Heart left ventricle (tissue), 16 donors: ENCODE results near the gene EIF2B2. TPM values are rescaled to one million over a fixed set of nuclear protein-coding genes. Genes with fewer than 3 reads are reported as not detected.

ENCODE experiments used
- ATAC-seq, 4 donors: fragments of 200-7000 bp; cut with Tn5 transposase; one replicate each; pipeline ENCODE4 v1.9.1; 2020 to 2022; ENCODE audit warnings: moderate library complexity in 4 of 4, mild to moderate bottlenecking in 3 of 4, moderate number of reproducible peaks in 1 of 4
- DNase-seq, 5 donors: peaks; one replicate each; pipeline ENCODE4 v3.0.0-alpha.2; 2020
- H3K27ac ChIP-seq, 12 donors: fragments of 200-600 bp; sonication (generic) in 4 of 12; one replicate each; pipeline versions ENCODE4 v1.5.0 to v1.8.0; 2016 to 2022; ENCODE audit warnings: mild to moderate bottlenecking in 2 of 12
- H3K27me3 ChIP-seq, 9 donors: fragments of 200-600 bp; sonication (generic) in 2 of 9; one replicate each; pipeline versions ENCODE4 v1.5.1 to v1.8.0; 2016 to 2022; ENCODE audit warnings: mild to moderate bottlenecking in 3 of 9
- H3K36me3 ChIP-seq, 9 donors: fragments of 200-600 bp; sonication (generic) in 2 of 9; one replicate each; pipeline versions ENCODE4 v1.5.0 to v1.8.0; 2018 to 2022; ENCODE audit warnings: mild to moderate bottlenecking in 2 of 9
- H3K4me1 ChIP-seq, 12 donors: fragments of 200-600 bp; sonication (generic) in 4 of 12; one replicate each; pipeline versions ENCODE4 v1.5.0 to v1.8.0; 2016 to 2022; ENCODE audit warnings: mild to moderate bottlenecking in 3 of 12
- H3K4me3 ChIP-seq, 12 donors: fragments of 200-600 bp; sonication (generic) in 4 of 12; one replicate each; pipeline versions ENCODE4 v1.5.0 to v1.8.0; 2017 to 2022; ENCODE audit warnings: mild to moderate bottlenecking in 9 of 12, moderate library complexity in 4 of 12
- H3K9me3 ChIP-seq, 12 donors: fragments of 200-600 bp; sonication (generic) in 4 of 12; one replicate each; pipeline versions ENCODE4 v1.5.0 to v1.8.0; 2016 to 2022; ENCODE audit warnings: mild to moderate bottlenecking in 1 of 12
- CTCF ChIP-seq, 12 donors: fragments of 200-600 bp; sonication (generic) in 4 of 12; IDR thresholded peaks; one replicate each; pipeline versions ENCODE4 v1.5.0 to v1.8.0; 2018 to 2022; ENCODE audit warnings: antibody characterized with exemption in 12 of 12, mild to moderate bottlenecking in 5 of 12
- POLR2A ChIP-seq, 2 donors: fragments of 450-650 bp; IDR thresholded peaks; one replicate each; pipeline ENCODE4 v1.6.1; 2017; ENCODE audit warnings: antibody characterized with exemption in 2 of 2, mild to moderate bottlenecking in 2 of 2, moderate library complexity in 2 of 2
- WGBS, 4 donors: extraction: QIAGEN DNeasy Blood & Tissue Kit in 2 of 4; methylation state at CpG; one replicate each; pipeline versions ENCODE4 v1.1.5 to v1.1.7; 2013 to 2018; 5-methylcytosine and 5-hydroxymethylcytosine counted together
- intact Hi-C, 10 donors: fragments of 100-400 bp; cut with DNase I; formaldehyde crosslinking; loops; one replicate each; pipeline versions ENCODE4 v1.11.1 to v1.14.2; 2022
- polyA plus RNA-seq, 2 donors: library from polyadenylated mRNA; stranded (reverse); fragments of 200-250 nt; gene quantifications; one replicate each; pipeline ENCODE4 v1.2.3, GENCODE V29; 2013
- total RNA-seq, 9 donors: library from RNA; depleted of rRNA in 2 of 9; stranded (reverse); fragments of >200 nt in 2 of 9; fragmentation: NEBNext Ultra II Directional in 3 of 9; extraction: Animal tissue kit (Norgen Biotek cat#: 25700) in 3 of 9; gene quantifications; one replicate each; pipeline versions ENCODE4 v1.1.0 to v1.2.4, GENCODE V29; 2016 to 2023
- donor health status: ischemic (EF 13 %, LVEDD 7.1; RV severe dilation, severe dysfunction).
- donor health status: healthy with polysubstance abuse.
- donor health status: DM: no; HTN: yes; CAD: no.
- donor health status: DM: no; HTN: no; CAD: no.
- donor health status: ischemic (EF 25% LVEDD 6.9; RV normal size, moderate dysfunction).
- donor health status: ischemic (EF 25% LVEDD 5.7; RV mildly dilated, moderate dysfunction).
- donor health status: healthy.
- donor health status: DM: yes; HTN: yes; CAD: no.
- donor health status: ischemic (EF 35%, LVEDD 5.7; RV mildly dilated, moderate dysfunction).
- donor health status: nonischemic (EF 11% LVEDD 7.7; RV severe dilation, severe dysfunction).
- donor health status: DM: yes; HTN: yes; CAD: no.
- donor health status: PGD.
- donor health status: ischemic (EF 29% LVEDD 5.4; RV normal size, mild dysfunction).
- donor health status: nonischemic (EF 23%, LVEDD 6.1; RV moderate dilation, normal function).

EIF2B2 gene
- total and polyA plus RNA-seq, 11 donors: 16.0 to 68.8 (median 30.3) TPM

- no peak for TF ChIP-seq POLR2A (IDR thresholded peaks at IDR 0.05)
- no peak for TF ChIP-seq CTCF (IDR thresholded peaks at IDR 0.05)
- Histone ChIP-seq H3K27me3 (no peaks in the 10 kb centered on the region), H3K9me3 (no peaks in the 10 kb centered on the region), H3K27ac (no peak overlapping the region), H3K4me3 (no peak overlapping the region), H3K4me1 (peaks cover 0 to 43% (median 16%) of the 10 kb centered on the region in 12 donors), H3K36me3 (peaks cover 0 to 33% (median 14%) of the 10 kb centered on the region in 9 donors)
- WGBS, 4 donors: 77 to 86% (median 80%) methylated on average over 8 of the region's 8 CpGs
- intact Hi-C loops: no loop called here
- DNase-seq (no peak), ATAC-seq (no peak)
Observed at GRCh38 chr14:75044752-75045151, 42.0 kb downstream of the EIF2B2 start.

GRCh38 chr14:75046275-75046674, 43.6 kb downstream of the EIF2B2 start:
- WGBS, 4 donors: 49 to 68% (median 63%) methylated on average over 5 of the region's 5 CpGs
- Histone ChIP-seq H3K9me3 (no peaks in the 10 kb centered on the region), H3K27me3 (no peaks in the 10 kb centered on the region), H3K27ac (no peak overlapping the region), H3K4me1 (peaks cover 0 to 54% (median 25%) of the 10 kb centered on the region in 12 donors), H3K4me3 (no peak overlapping the region), H3K36me3 (peaks cover 0 to 21% (median 9%) of the 10 kb centered on the region in 9 donors)
- DNase-seq: no peak
- ATAC-seq: peak in 1 of 4 donors; percentile 29
- intact Hi-C loops: no loop called here
- TF ChIP-seq CTCF (IDR thresholded peaks at IDR 0.05): no peak

GRCh38 chr14:75046899-75047298, 44.2 kb downstream of the EIF2B2 start:
- Histone ChIP-seq H3K4me3 (no peak overlapping the region), H3K27ac (no peak overlapping the region), H3K4me1 (peaks cover 0 to 57% (median 25%) of the 10 kb centered on the region in 12 donors), H3K36me3 (peaks cover 0 to 15% (median 3%) of the 10 kb centered on the region in 9 donors), H3K9me3 (no peaks in the 10 kb centered on the region), H3K27me3 (no peaks in the 10 kb centered on the region)
- ATAC-seq (no peak), DNase-seq (no peak)
- no peak for TF ChIP-seq POLR2A (IDR thresholded peaks at IDR 0.05)
- no peak for TF ChIP-seq CTCF (IDR thresholded peaks at IDR 0.05)
- WGBS, 4 donors: 95 to 97% (median 97%) methylated on average over 3 of the region's 3 CpGs
- intact Hi-C loops: no loop called here

GRCh38 chr14:75047506-75047905, 44.8 kb downstream of the EIF2B2 start:
- 93 to 98% (median 94%) methylated on average over 4 of the region's 4 CpGs for WGBS, 4 donors
- ATAC-seq (no peak), DNase-seq (no peak)
- Histone ChIP-seq H3K4me1 (peaks cover 0 to 57% (median 25%) of the 10 kb centered on the region in 12 donors), H3K27me3 (no peaks in the 10 kb centered on the region), H3K9me3 (no peaks in the 10 kb centered on the region), H3K36me3 (peaks cover 0 to 9% (median 0%) of the 10 kb centered on the region in 9 donors), H3K27ac (no peak overlapping the region), H3K4me3 (no peak overlapping the region)
- TF ChIP-seq POLR2A (IDR thresholded peaks at IDR 0.05) (no peak), CTCF (IDR thresholded peaks at IDR 0.05) (no peak)
- intact Hi-C loops: no loop called here
